Activated naive CD4-positive, alpha-beta T cell treated with anti-CD3 and anti-CD28 coated beads for 36 hours (primary cell): ENCODE data around the gene SMAP1. TPM values are rescaled to one million over a fixed set of nuclear protein-coding genes. Genes with fewer than 3 reads are reported as not detected.

Source experiments
- CTCF ChIA-PET: fragments of 350-600 bp; sonication (Branson Sonifier 250); formaldehyde crosslinking; loops from one replicate; lab custom pipeline; 2021; ENCODE audit warnings: antibody characterized with exemption; lab: Charles Lee
- DNase-seq: peaks from one replicate; pipeline ENCODE4 v3.0.0-alpha.2; 2020
- H3K27ac Mint-ChIP-seq: one replicate; pipeline ENCODE4 v1.8.0; 2021; ENCODE audit warnings: mild to moderate bottlenecking, mixed read lengths
- H3K27me3 Mint-ChIP-seq: one replicate; pipeline ENCODE4 v1.8.0; 2021; ENCODE audit warnings: low read depth, mixed read lengths
- H3K36me3 Mint-ChIP-seq: one replicate; pipeline ENCODE4 v1.8.0; 2021; ENCODE audit warnings: low read depth, mixed read lengths
- H3K4me1 Mint-ChIP-seq: one replicate; pipeline ENCODE4 v1.8.0; 2021; ENCODE audit warnings: low read depth, mixed read lengths
- H3K4me3 Mint-ChIP-seq: one replicate; pipeline ENCODE4 v1.8.0; 2021; ENCODE audit warnings: mild to moderate bottlenecking, moderate library complexity, mixed read lengths
- H3K9me3 Mint-ChIP-seq: one replicate; pipeline ENCODE4 v1.8.0; 2021; ENCODE audit warnings: mixed read lengths
- intact Hi-C: fragments of 100-400 bp; cut with micrococcal nuclease; formaldehyde crosslinking; loops from one replicate; pipeline ENCODE4 v1.15.1; 2023
- total RNA-seq, 2 experiments: library from RNA; stranded (reverse); gene quantifications; one replicate each; pipeline ENCODE4 v1.2.3, GENCODE V29; 2021

The SMAP1 gene
- total RNA-seq, 2 experiments from 2014 or later: 15.8 to 16.1 TPM

DNA sequence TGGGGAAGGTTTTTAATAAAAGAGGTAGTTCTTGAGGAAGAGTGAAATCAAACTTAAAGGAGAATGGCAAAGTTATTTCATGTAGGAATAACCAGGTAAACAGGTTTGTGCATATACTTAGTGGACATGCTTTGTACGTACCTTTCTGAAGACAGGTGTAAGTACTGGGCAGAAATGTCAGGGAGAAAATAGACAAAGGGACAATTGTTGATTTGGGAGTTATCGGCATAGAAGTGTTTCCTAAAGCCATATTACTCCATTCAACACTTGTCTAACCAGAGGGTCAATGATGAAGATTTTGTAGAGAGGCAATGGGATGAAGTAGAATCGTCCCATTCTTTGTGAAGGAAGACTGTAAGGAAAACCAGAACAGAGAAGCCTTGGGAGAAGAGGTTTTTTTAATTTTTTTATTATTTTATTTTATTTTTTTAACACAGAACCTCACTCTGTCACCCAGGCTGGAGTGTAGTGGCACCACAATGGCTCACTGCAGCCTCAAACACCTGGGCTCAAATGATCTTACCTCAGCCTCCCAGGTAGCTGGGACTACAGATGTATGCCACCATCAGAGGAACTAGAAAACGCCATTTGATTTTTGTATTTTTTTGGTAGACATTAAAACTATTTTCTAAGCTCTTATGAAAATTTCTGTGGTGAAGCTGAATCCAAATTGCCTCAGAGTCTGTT, 18.0 kb downstream of the SMAP1 start:
- H3K4me3 Mint-ChIP-seq: no peak overlapping the region
- H3K27me3 Mint-ChIP-seq: no peaks in the 10 kb centered on the region
- no peaks in the 10 kb centered on the region for H3K36me3 Mint-ChIP-seq
- DNase-seq: no peak
- intact Hi-C loops: loop anchor here (1.0 to 2.0 kb wide), 9 partner anchors 16 to 464 kb away; partner anchors contain the start of gene SDHAF4
- H3K9me3 Mint-ChIP-seq: peaks cover under 1% of the 10 kb centered on the region
- CTCF ChIA-PET: interaction anchor here (0.6 to 3.5 kb wide), 15 partner anchors 8 to 316 kb away, joined by 3 to 24 read pairs (median 5); partner anchors contain the start of gene SMAP1
- peaks cover 46% of the 10 kb centered on the region for H3K4me1 Mint-ChIP-seq
- no peak overlapping the region for H3K27ac Mint-ChIP-seq

DNA sequence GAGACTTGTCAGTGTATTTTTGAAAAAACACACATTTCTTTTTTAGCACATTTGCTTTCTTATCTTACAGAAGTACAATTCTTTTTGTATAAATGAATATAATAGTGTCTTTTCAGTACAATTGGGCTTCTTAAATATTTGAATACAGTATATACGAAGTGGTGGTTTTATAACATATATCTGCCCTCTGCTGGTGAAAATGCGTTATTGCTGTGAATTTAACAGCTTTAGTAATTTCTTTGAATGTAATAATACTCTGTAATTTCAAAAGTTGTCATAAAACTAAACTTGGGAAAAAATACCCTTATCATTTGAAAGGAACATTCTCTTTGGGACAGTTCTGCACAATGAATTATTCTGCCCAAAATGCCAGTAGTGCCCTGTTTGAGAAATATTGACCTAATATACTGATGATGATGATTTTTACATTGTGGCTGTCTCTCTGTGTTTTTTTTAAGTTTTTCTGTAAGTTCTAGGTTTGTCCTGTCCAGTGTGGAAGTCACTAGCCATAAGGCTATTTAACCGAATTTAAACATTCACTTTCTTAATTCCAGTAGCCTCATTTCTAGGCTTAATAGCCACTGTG, 19.0 kb downstream of the SMAP1 start:
- Mint-ChIP-seq H3K4me3 (no peak overlapping the region), H3K36me3 (peaks cover 2% of the 10 kb centered on the region), H3K9me3 (peaks cover 7% of the 10 kb centered on the region), H3K27me3 (no peaks in the 10 kb centered on the region), H3K4me1 (peaks cover 44% of the 10 kb centered on the region), H3K27ac (no peak overlapping the region)
- no peak for DNase-seq
- CTCF ChIA-PET: interaction anchor here (0.6 to 3.5 kb wide), 26 partner anchors 9 to 372 kb away, joined by 3 to 24 read pairs (median 5); partner anchors contain the start of genes SDHAF4 and SMAP1
- intact Hi-C loops: loop anchor here (1.0 to 2.0 kb wide), 8 partner anchors 120 to 465 kb away; partner anchors contain the start of gene SDHAF4

DNA sequence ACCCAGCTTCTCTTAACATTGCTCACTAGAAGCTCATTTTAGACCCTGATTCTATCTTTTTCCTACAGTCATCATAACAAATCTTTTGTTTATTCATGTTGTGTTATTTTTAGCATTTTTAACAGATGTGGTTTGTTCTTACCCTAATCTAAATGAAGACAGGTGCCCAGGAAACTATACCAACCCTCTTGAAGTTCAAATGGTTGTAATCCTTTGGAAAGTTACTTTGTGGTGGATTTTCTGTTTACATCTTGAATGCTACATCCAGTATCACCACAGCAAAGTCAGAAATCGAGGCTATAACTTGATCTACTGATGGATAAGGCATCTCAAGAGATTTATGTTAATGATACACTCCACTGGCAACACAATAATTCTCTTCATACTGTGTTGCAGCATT, 26.2 kb downstream of the SMAP1 start:
- H3K27me3 Mint-ChIP-seq: no peaks in the 10 kb centered on the region
- CTCF ChIA-PET: interaction anchor here (0.9 to 2.1 kb wide), 2 partner anchors 190 to 325 kb away, joined by 3 to 6 read pairs; no protein-coding TSS in a partner anchor
- H3K36me3 Mint-ChIP-seq: peaks cover 4% of the 10 kb centered on the region

DNA sequence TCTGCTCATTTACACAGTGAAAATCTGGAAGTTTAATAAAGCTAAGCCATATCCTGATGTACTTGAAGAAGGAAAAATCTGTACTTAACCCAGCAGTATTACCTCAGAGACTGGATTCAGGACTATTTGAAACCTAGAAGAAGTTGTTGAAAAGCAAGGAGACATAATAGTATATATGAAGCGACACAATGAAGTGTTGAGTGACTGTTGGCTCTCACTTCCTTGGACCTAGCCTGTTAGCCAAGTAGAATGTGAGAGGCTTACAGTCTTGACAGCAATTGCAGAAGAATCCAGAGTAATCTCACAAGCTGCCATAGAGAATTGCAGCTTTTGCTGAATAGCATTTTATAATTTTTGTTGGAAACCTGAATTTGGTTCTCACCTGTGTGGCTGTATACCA, 26.7 kb downstream of the SMAP1 start:
- CTCF ChIA-PET: interaction anchor here (1.2 to 2.1 kb wide), 2 partner anchors 13 to 190 kb away, joined by 3 to 6 read pairs; no protein-coding TSS in a partner anchor
- no peak for DNase-seq
- intact Hi-C loops: no loop called here
- Mint-ChIP-seq H3K27ac (no peak overlapping the region), H3K9me3 (peaks cover 10% of the 10 kb centered on the region), H3K27me3 (no peaks in the 10 kb centered on the region), H3K4me3 (no peak overlapping the region), H3K4me1 (peaks cover 49% of the 10 kb centered on the region), H3K36me3 (peaks cover 4% of the 10 kb centered on the region)

More for the DNA sequence above, 26.2 kb downstream of the SMAP1 start:
- no peak for DNase-seq
- intact Hi-C loops: no loop called here
- peaks cover 10% of the 10 kb centered on the region for H3K9me3 Mint-ChIP-seq
- H3K4me1 Mint-ChIP-seq: peaks cover 50% of the 10 kb centered on the region
- no peak overlapping the region for H3K27ac Mint-ChIP-seq
- H3K4me3 Mint-ChIP-seq: no peak overlapping the region

DNA sequence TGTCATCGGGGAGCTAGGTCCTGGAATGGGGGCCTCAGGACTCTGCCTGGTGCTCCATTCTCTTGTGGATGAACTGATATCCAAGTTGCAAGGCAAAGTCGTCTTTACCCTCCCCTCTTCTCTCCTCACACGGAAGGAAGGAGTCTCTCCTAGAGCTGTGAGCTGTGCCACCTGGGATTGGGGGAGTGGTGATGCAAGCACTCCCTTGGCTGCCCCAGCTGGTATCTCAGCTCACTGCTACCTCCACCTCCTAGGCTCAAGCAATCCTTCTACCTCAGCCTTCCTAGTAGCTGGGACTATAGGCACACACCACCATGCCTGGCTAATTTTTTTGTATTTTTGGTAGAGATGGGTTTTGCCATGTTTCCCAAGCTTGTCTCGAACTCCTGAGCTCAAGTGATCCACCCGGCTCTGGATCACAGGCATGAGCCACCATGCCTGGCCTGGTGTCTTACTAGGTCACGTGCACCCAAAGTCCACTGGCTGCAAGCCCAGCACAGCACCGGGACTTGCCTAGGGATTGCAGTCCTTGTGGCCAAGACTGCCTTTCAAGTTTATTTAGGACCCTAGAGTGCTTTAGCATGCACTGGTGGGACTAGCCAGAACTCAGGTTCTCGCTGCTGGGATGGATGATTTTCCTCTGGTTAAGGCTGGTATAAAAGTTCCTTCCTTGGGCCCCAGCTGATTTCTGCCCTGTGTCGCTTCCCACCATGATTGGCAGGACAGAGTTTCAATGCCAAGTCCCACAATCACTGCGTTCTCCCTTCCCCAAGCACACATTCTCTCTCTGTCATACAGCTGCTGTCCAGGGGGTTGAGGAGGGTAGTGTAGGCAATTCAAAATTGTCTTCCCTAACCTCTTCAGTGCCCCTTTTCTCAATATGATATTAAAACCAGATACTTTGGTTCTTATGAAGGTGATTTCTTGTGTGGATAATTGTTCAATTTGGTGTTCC, 33.5 kb downstream of the SMAP1 start:
- intact Hi-C loops: no loop called here
- Mint-ChIP-seq H3K27me3 (no peaks in the 10 kb centered on the region), H3K9me3 (no peaks in the 10 kb centered on the region), H3K4me1 (peaks cover 37% of the 10 kb centered on the region), H3K36me3 (peaks cover 13% of the 10 kb centered on the region), H3K27ac (no peak overlapping the region), H3K4me3 (no peak overlapping the region)
- CTCF ChIA-PET: interaction anchor here (0.5 to 2.3 kb wide), 4 partner anchors 183 to 392 kb away, joined by 3 to 7 read pairs (median 4); no protein-coding TSS in a partner anchor
- DNase-seq: no peak

DNA sequence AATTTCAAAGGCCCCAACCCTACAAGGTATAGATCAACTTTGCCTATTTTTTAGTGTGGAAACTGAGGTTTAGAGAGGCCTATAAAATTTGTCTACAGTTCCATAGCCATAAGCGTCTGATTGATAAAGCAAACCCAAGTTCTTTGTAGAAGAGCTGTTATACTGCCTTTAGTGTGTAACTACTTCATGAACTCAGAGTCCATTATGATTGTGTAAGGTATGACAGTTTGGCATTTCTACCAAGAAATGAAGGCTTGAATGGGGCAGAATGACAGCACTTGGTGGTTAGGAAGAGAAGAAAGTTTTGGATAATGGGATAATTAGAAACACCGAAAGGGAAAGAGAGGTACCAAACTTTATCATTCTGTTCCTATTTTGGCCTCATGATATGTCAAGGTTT, 38.1 kb downstream of the SMAP1 start:
- Mint-ChIP-seq H3K4me1 (peaks cover 44% of the 10 kb centered on the region), H3K27me3 (no peaks in the 10 kb centered on the region), H3K36me3 (peaks cover 4% of the 10 kb centered on the region), H3K27ac (no peak overlapping the region), H3K9me3 (no peaks in the 10 kb centered on the region), H3K4me3 (no peak overlapping the region)
- DNase-seq: no peak
- intact Hi-C loops: loop anchor here (1.0 to 5.0 kb wide), 7 partner anchors 138 to 642 kb away; no protein-coding TSS in a partner anchor
- CTCF ChIA-PET: interaction anchor here (0.6 to 2.6 kb wide), 5 partner anchors 35 to 301 kb away, joined by 3 to 18 read pairs (median 4); no protein-coding TSS in a partner anchor

DNA sequence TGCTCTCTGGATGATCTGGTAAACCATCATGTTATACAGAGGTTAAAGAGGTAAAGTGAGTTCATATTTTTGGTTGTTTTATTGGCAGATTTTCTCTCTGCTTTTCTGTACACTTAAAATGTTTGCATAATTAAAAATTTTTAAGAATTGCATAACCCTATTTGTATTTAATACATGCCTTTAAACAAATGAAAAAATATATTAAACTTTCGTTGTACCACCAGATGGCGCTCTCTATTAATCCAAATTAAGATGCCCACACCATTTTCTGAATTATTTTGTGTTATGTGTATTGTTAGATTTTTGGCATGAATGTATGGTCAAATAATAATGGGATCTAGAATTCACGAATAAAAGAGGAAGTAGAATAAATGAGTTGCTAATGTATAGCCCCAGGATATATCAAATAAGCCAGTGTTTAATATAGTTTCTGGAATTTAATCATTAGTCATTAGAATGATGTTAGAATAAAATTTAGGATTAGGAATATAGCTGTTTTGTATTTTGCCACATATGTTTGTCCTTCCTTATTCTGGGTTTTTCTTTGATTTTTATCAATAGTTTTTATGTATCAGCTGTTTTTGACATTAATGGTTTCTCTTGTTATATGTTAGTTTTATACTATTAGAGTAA, 38.9 kb downstream of the SMAP1 start:
- CTCF ChIA-PET: interaction anchor here (0.6 to 3.6 kb wide), 28 partner anchors 8 to 495 kb away, joined by 3 to 95 read pairs (median 4); partner anchors contain the start of gene B3GAT2
- Mint-ChIP-seq H3K27me3 (no peaks in the 10 kb centered on the region), H3K4me3 (no peak overlapping the region), H3K36me3 (peaks cover 4% of the 10 kb centered on the region), H3K27ac (no peak overlapping the region), H3K9me3 (no peaks in the 10 kb centered on the region), H3K4me1 (peaks cover 41% of the 10 kb centered on the region)
- intact Hi-C loops: loop anchor here (1.0 to 5.0 kb wide), 7 partner anchors 137 to 641 kb away; no protein-coding TSS in a partner anchor
- DNase-seq: no peak

DNA sequence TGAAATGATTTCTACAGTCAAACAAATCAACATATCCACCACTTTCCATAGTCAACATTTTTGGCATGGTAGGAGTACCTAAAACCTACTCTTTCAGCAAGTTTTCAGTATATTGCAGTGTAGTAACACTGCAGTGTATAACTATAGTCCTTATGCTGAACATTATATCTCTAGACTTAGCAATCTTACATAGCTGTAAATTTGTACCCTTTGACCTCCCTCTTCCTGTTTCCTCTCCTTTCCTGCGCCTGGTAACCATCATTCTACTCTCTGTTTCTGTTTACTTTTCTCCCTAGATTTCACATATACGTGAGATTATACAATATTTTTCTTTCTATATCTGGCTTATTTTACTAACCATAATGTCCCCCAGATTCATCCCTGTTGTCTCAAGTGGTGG, 40.2 kb downstream of the SMAP1 start:
- Mint-ChIP-seq H3K36me3 (no peaks in the 10 kb centered on the region), H3K9me3 (no peaks in the 10 kb centered on the region), H3K4me1 (peaks cover 38% of the 10 kb centered on the region), H3K27ac (no peak overlapping the region), H3K4me3 (no peak overlapping the region), H3K27me3 (no peaks in the 10 kb centered on the region)
- CTCF ChIA-PET: interaction anchor here (0.6 to 3.6 kb wide), 13 partner anchors 9 to 304 kb away, joined by 3 to 95 read pairs (median 6); partner anchors contain the start of gene B3GAT2
- intact Hi-C loops: loop anchor here (2.0 to 5.0 kb wide), 5 partner anchors 17 to 639 kb away; no protein-coding TSS in a partner anchor
- no peak for DNase-seq

DNA sequence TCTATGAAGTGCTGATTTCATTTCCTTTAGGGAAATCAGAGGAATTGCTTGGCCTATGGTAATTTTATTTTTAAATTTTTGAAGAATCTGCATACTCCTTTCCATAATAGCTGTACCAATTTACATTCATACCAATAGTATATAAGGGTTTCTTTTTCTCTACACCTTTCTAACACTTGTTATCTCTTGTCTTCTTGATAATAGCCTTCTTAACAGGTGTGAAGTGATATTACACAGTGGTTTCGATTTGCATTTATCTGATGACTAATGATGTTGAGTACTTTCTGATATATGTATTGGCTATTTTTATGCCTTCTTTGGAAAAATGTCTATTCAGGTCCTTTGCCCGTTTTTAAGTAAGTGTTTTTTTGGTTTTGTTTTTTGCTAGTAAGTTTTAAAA, 40.8 kb downstream of the SMAP1 start:
- no peak for DNase-seq
- H3K27ac Mint-ChIP-seq: no peak overlapping the region
- no peaks in the 10 kb centered on the region for H3K27me3 Mint-ChIP-seq
- no peak overlapping the region for H3K4me3 Mint-ChIP-seq
- CTCF ChIA-PET: interaction anchor here (0.7 to 3.6 kb wide), 6 partner anchors 98 to 646 kb away, joined by 3 to 95 read pairs (median 8); no protein-coding TSS in a partner anchor
- H3K4me1 Mint-ChIP-seq: peaks cover 43% of the 10 kb centered on the region
- peaks cover 1% of the 10 kb centered on the region for H3K9me3 Mint-ChIP-seq
- intact Hi-C loops: loop anchor here (2.0 to 5.0 kb wide), 5 partner anchors 16 to 639 kb away; no protein-coding TSS in a partner anchor
- H3K36me3 Mint-ChIP-seq: peaks cover under 1% of the 10 kb centered on the region

DNA sequence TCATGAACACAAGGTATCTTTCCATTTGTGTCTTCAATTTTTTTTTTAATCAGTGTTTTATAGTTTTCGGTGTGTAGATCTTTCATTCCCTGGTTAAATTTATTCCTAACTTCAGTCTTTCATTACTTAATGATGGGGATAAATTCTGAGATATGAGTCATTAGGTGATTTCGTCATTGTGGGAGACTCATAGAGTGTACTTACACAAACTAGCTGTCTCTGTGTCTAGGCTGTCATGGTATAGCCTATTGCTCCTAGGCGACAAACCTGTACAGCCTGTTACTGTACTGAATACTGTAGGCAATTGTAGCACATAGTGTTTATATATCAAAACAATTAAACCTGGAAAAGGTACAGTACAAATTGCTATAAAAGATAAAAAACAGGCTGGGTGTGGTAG, 42.1 kb downstream of the SMAP1 start:
- intact Hi-C loops: loop anchor here (2.0 to 10.0 kb wide), 6 partner anchors 15 to 637 kb away; partner anchors contain the start of gene OGFRL1
- Mint-ChIP-seq H3K27ac (no peak overlapping the region), H3K9me3 (peaks cover 12% of the 10 kb centered on the region), H3K4me3 (no peak overlapping the region), H3K27me3 (no peaks in the 10 kb centered on the region), H3K4me1 (peaks cover 42% of the 10 kb centered on the region), H3K36me3 (peaks cover 6% of the 10 kb centered on the region)
- CTCF ChIA-PET: interaction anchor here (0.5 to 3.6 kb wide), 4 partner anchors 16 to 176 kb away, joined by 3 to 95 read pairs (median 9); no protein-coding TSS in a partner anchor
- DNase-seq: no peak
